Measurements from ENCODE around the gene CCDC18. TPM values are rescaled to one million over a fixed set of nuclear protein-coding genes. Genes with fewer than 3 reads are reported as not detected.

The CCDC18 gene
- total RNA-seq, 1 experiment from 2014 or later, result 7.1 TPM

DNA sequence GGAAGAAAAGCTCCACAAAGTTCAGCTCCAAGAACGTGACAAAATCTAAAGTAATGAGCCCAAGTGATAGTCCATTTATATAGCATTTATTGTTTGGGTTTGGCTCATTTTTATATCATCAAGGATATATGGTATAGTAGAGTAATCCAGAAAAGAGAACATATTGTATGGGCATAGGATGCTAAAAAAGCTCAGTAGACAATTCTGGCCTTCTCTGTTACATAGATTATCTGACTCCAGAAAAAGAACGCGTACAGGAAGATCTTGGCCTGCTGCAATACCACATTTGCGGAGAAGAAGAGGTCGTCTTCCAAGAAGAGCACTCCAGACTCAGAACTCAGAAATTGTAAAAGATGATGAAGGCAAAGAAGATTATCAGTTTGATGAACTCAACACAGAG lies 44.1 kb upstream of the CCDC18 start:
- no TSS peak for BruUV-seq (replicated peaks)
- CTCF ChIA-PET, result no interaction called here
- TF ChIP-seq, protein P1, sequence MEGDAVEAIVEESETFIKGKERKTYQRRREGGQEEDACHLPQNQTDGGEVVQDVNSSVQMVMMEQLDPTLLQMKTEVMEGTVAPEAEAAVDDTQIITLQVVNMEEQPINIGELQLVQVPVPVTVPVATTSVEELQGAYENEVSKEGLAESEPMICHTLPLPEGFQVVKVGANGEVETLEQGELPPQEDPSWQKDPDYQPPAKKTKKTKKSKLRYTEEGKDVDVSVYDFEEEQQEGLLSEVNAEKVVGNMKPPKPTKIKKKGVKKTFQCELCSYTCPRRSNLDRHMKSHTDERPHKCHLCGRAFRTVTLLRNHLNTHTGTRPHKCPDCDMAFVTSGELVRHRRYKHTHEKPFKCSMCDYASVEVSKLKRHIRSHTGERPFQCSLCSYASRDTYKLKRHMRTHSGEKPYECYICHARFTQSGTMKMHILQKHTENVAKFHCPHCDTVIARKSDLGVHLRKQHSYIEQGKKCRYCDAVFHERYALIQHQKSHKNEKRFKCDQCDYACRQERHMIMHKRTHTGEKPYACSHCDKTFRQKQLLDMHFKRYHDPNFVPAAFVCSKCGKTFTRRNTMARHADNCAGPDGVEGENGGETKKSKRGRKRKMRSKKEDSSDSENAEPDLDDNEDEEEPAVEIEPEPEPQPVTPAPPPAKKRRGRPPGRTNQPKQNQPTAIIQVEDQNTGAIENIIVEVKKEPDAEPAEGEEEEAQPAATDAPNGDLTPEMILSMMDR (IDR thresholded peaks at IDR 0.05; ENCODE audit: insufficient read depth in 1 of 2, low read depth in 1 of 2, low read length in 1 of 2, severe bottlenecking in 1 of 2, unreplicated experiment in 1 of 2), result no peak

DNA sequence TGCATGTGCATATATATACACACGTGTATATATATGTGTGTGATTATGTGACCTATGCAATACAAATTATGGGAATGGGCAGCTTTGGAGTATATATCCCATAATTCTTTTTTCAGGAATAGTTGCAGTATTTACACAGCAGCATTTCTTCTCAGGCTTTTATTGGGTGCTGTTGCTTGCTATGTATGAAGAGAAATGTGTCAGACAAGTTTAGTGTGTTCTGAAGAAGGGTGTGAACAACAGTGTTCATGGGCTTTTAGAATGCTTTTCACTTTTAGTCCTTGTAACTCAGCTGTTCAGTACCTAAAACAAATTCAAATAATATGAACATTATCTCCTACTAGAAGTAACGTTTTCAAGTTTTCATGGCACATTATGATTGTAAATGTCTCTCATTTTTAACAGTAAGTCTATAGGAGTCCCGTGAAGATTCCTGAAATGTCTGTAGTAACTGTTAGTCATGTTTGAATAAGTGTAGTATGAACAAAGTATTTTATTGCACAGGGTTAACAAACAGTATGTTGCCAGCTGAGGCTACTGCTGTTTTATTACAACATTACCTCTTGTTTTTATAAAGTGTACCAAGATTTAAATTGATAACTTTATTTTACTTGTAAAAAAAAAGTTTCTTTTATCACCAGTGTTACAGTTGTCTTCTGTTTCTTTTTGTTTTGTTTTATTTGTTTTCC lies 42.8 kb upstream of the CCDC18 start:
- no peaks in the 10 kb centered on the region for H3K9me3 Mint-ChIP-seq (ENCODE audit: unreplicated experiment)
- peaks cover 25% of the 10 kb centered on the region for H3K36me3 Mint-ChIP-seq (ENCODE audit: insufficient read depth, unreplicated experiment)
- H3K4me3 Mint-ChIP-seq (ENCODE audit: unreplicated experiment), result no peak overlapping the region
- H3K4me1 Mint-ChIP-seq (ENCODE audit: low read depth, unreplicated experiment), result no peaks in the 10 kb centered on the region
- no peaks in the 10 kb centered on the region for H3K27me3 ChIP-seq (replicated peaks; ENCODE audit: control insufficient read depth, insufficient read depth, low read length)
- no peaks in the 10 kb centered on the region for H3K4me1 ChIP-seq
- no peak for DNase-seq
- ChIA-PET CTCF (no interaction called here), POLR2A (no interaction called here)
- TF ChIP-seq, protein P1 (IDR thresholded peaks at IDR 0.05; ENCODE audit: insufficient read depth in 1 of 2, low read depth in 1 of 2, low read length in 1 of 2, severe bottlenecking in 1 of 2, unreplicated experiment in 1 of 2), result no peak
- H3K4me3 ChIP-seq (ENCODE audit: low read depth, low read length), result no peak overlapping the region
- no peak overlapping the region for H3K27ac Mint-ChIP-seq (ENCODE audit: unreplicated experiment)
- intact Hi-C loops (cut with micrococcal nuclease; ENCODE audit: unreplicated experiment), result no loop called here
- no peaks in the 10 kb centered on the region for H3K36me3 ChIP-seq (ENCODE audit: control insufficient read depth, insufficient read depth, low read length)
- H3K9me3 ChIP-seq, result no peaks in the 10 kb centered on the region
- no peaks in the 10 kb centered on the region for H3K27me3 Mint-ChIP-seq (ENCODE audit: insufficient read depth, unreplicated experiment)
- BruUV-seq (replicated peaks), result no TSS peak

More for the DNA sequence above, 44.1 kb upstream of the CCDC18 start:
- Histone ChIP-seq H3K9me3 (no peaks in the 10 kb centered on the region), H3K36me3 (ENCODE audit: control insufficient read depth, insufficient read depth, low read length) (no peaks in the 10 kb centered on the region), H3K27me3 (replicated peaks; ENCODE audit: control insufficient read depth, insufficient read depth, low read length) (no peaks in the 10 kb centered on the region), H3K4me3 (ENCODE audit: low read depth, low read length) (no peak overlapping the region), H3K4me1 (no peaks in the 10 kb centered on the region)
- Mint-ChIP-seq H3K36me3 (ENCODE audit: insufficient read depth, unreplicated experiment) (peaks cover 25% of the 10 kb centered on the region), H3K27ac (ENCODE audit: unreplicated experiment) (no peak overlapping the region), H3K27me3 (ENCODE audit: insufficient read depth, unreplicated experiment) (no peaks in the 10 kb centered on the region), H3K9me3 (ENCODE audit: unreplicated experiment) (no peaks in the 10 kb centered on the region), H3K4me1 (ENCODE audit: low read depth, unreplicated experiment) (no peaks in the 10 kb centered on the region), H3K4me3 (ENCODE audit: unreplicated experiment) (no peak overlapping the region)
- POLR2A ChIA-PET, result no interaction called here
- intact Hi-C loops (cut with micrococcal nuclease; ENCODE audit: unreplicated experiment), result no loop called here
- no peak for DNase-seq

DNA sequence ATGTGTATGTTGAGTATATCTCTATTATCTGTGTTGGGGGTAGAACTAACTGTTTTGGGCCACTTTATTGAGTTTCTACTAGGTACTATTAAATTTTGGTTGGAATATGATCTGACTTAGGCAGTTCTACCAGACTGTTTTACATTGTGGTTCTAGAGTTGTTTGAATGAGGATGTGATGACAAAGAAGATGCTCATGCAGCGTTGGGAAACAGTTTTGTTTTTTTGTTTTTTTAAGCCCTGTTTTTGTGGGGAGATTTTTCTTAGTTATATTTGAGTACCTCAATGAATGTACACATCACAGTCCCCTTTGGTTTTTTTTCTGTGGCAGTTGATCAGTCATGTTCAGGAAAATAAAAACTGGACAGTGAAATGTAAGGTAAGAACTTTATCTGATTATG lies 40.4 kb upstream of the CCDC18 start:
- intact Hi-C loops (cut with micrococcal nuclease; ENCODE audit: unreplicated experiment), result no loop called here
- Histone ChIP-seq H3K9me3 (no peaks in the 10 kb centered on the region), H3K4me3 (ENCODE audit: low read depth, low read length) (no peak overlapping the region), H3K4me1 (no peaks in the 10 kb centered on the region), H3K36me3 (ENCODE audit: control insufficient read depth, insufficient read depth, low read length) (no peaks in the 10 kb centered on the region), H3K27me3 (replicated peaks; ENCODE audit: control insufficient read depth, insufficient read depth, low read length) (no peaks in the 10 kb centered on the region)
- CTCF ChIA-PET, result no interaction called here
- TF ChIP-seq, protein P1 (IDR thresholded peaks at IDR 0.05; ENCODE audit: insufficient read depth in 1 of 2, low read depth in 1 of 2, low read length in 1 of 2, severe bottlenecking in 1 of 2, unreplicated experiment in 1 of 2), result no peak
- Mint-ChIP-seq H3K4me1 (ENCODE audit: low read depth, unreplicated experiment) (no peaks in the 10 kb centered on the region), H3K27me3 (ENCODE audit: insufficient read depth, unreplicated experiment) (no peaks in the 10 kb centered on the region), H3K27ac (ENCODE audit: unreplicated experiment) (no peak overlapping the region), H3K4me3 (ENCODE audit: unreplicated experiment) (no peak overlapping the region), H3K36me3 (ENCODE audit: insufficient read depth, unreplicated experiment) (peaks cover 16% of the 10 kb centered on the region), H3K9me3 (ENCODE audit: unreplicated experiment) (no peaks in the 10 kb centered on the region)
- POLR2A ChIA-PET, result no interaction called here
- no peak for DNase-seq
- BruUV-seq (replicated peaks), result no TSS peak

Data from Caco-2 (cell line).